ENCODE results near the gene KLK8. TPM values are rescaled to one million over a fixed set of nuclear protein-coding genes. Genes with fewer than 3 reads are reported as not detected.

KLK8 gene
- total and polyA plus RNA-seq, 7 experiments from 2014 or later, result not detected

- no peak for DNase-seq
- no peak overlapping the region for H3K4me3 ChIP-seq (ENCODE audit: low read length)
- Mint-ChIP-seq H3K36me3 (peaks cover 0 to 18% (median 8%) of the 10 kb centered on the region in 5 donors), H3K27me3 (peaks cover 3 to 66% (median 44%) of the 10 kb centered on the region in 5 donors), H3K4me1 (peaks cover 0 to 7% (median 0%) of the 10 kb centered on the region in 7 donors), H3K4me3 (no peak overlapping the region), H3K9me3 (peaks cover 3 to 37% (median 18%) of the 10 kb centered on the region in 11 donors), H3K27ac (peak overlapping the region in 2 of 9 donors; percentile 62 to 67)
- no peak overlapping the region for H3K27ac ChIP-seq (ENCODE audit: low read depth, low read length)
- H3K9me3 ChIP-seq (ENCODE audit: control insufficient read depth in 2 of 3, low read length in 3 of 3), result peaks cover 0 to 5% (median 0%) of the 10 kb centered on the region in 3 experiments
- POLR2A ChIA-PET, result no interaction called here
- ATAC-seq, result no peak
- no peaks in the 10 kb centered on the region for H3K4me1 ChIP-seq (ENCODE audit: control insufficient read depth in 2 of 2, insufficient read depth in 2 of 2, low read length in 2 of 2)
- intact Hi-C loops (cut with micrococcal nuclease), result no loop called here
- no peaks in the 10 kb centered on the region for H3K27me3 ChIP-seq (ENCODE audit: control insufficient read depth in 2 of 2, insufficient read depth in 2 of 2, low read length in 2 of 2)
- no peaks in the 10 kb centered on the region for H3K36me3 ChIP-seq (ENCODE audit: control insufficient read depth in 2 of 3, insufficient read depth in 3 of 3, low read length in 3 of 3)
- CTCF ChIA-PET, result interaction anchor here (0.6 kb wide), 1 partner anchor 160 kb away, joined by 4 read pairs; no protein-coding TSS in a partner anchor
These were observed 41.5 kb downstream of the KLK8 start for GRCh38 chr19:50959731-50960500.

DNA sequence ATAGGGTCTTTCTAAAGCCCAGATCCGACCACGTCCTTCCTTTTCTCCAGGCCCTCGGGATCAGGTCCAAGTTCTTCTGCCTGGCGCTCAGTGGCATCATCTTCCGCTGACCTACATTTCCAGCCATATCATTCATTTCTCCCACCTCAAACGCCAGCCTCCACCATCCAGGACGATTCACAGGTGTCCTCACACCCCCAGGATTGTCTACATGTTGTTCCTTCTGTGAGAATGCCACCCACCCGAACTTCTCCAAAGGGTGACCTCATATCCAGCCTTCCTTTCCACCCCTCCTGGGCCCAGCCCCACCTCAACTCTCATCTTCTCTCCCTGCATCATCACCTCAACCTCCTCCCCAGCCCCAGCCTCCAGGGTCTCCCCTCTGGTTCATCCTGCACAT lies 43.8 kb downstream of the KLK8 start:
- peaks cover 0 to 7% (median 0%) of the 10 kb centered on the region in 7 donors for H3K4me1 Mint-ChIP-seq
- peaks cover 0 to 11% (median 8%) of the 10 kb centered on the region in 5 donors for H3K36me3 Mint-ChIP-seq
- no peak overlapping the region for H3K27ac Mint-ChIP-seq
- H3K27me3 ChIP-seq (ENCODE audit: control insufficient read depth in 2 of 2, insufficient read depth in 2 of 2, low read length in 2 of 2), result no peaks in the 10 kb centered on the region
- ATAC-seq, result no peak
- H3K4me1 ChIP-seq (ENCODE audit: control insufficient read depth in 2 of 2, insufficient read depth in 2 of 2, low read length in 2 of 2), result no peaks in the 10 kb centered on the region
- intact Hi-C loops (cut with micrococcal nuclease), result no loop called here
- H3K9me3 Mint-ChIP-seq, result peaks cover under 1 to 28% (median 13%) of the 10 kb centered on the region in 11 donors
- no peak overlapping the region for H3K4me3 Mint-ChIP-seq
- ChIA-PET CTCF (no interaction called here), POLR2A (no interaction called here)
- H3K27me3 Mint-ChIP-seq, result peaks cover 3 to 61% (median 44%) of the 10 kb centered on the region in 5 donors
- H3K27ac ChIP-seq (ENCODE audit: low read depth, low read length), result no peak overlapping the region
- H3K36me3 ChIP-seq (ENCODE audit: control insufficient read depth in 2 of 3, insufficient read depth in 3 of 3, low read length in 3 of 3), result no peaks in the 10 kb centered on the region
- H3K4me3 ChIP-seq (ENCODE audit: low read length), result no peak overlapping the region
- no peak for DNase-seq
- peaks cover 0 to 4% (median 0%) of the 10 kb centered on the region in 3 experiments for H3K9me3 ChIP-seq (ENCODE audit: control insufficient read depth in 2 of 3, low read length in 3 of 3)

DNA sequence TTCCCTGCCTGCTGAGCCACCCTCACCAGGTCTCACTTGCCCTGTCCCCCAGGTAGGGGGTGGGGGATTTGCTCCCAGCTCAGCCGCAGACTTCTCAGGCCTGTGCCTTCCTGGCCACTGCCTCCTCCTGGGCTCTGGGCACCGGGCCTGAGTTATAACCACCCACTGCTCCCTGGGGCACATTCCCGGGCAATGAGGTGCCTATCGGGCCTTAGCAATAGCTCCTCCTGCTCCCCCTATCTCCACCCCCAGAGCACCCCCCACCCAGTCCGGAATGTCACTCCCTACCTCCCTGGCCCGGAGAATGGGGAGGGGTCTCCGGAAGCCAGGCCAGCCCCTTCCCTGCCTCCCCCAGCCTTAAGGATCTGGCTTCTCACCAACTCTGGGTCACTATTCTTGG lies 48.5 kb downstream of the KLK8 start, which contains the start of gene KLK5:
KLK5 (minus strand) TSS at position 129 of the 400 bp plus-strand sequence. CDS start 381 bp downstream, outside the sequence.
- Mint-ChIP-seq H3K27ac (peak within 1 kb of the TSS in 1 of 9 donors; percentile 67), H3K4me3 (no peak within 1 kb of the TSS)

DNA sequence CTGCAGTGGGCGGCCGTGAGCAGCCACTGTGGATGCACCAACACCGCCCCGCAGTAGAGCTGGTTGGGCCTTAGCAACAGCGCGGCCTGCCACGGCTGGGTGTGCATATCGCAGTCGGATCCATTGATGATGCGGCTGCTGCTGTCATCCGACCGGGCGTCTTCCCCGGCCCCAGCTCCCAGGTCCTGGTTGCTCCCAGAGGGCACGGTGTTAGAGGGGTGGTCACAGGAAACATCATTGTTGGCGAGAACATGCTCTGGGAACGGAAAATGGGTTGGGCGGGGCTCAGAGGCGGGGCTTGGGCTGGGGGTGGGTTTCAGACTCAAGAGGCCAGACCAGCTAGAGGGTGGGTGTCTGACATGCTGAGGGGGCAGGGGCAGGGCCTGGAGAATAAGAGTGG lies 51.5 kb downstream of the KLK8 start:
- peaks cover 0 to 12% (median 5%) of the 10 kb centered on the region in 11 donors for H3K9me3 Mint-ChIP-seq
- peaks cover 0 to 4% (median 0%) of the 10 kb centered on the region in 5 donors for H3K36me3 Mint-ChIP-seq
- no peak overlapping the region for H3K4me3 Mint-ChIP-seq
- ChIA-PET CTCF (no interaction called here), POLR2A (no interaction called here)
- no peaks in the 10 kb centered on the region for H3K4me1 ChIP-seq (ENCODE audit: control insufficient read depth in 2 of 2, insufficient read depth in 2 of 2, low read length in 2 of 2)
- peaks cover 0 to 58% (median 37%) of the 10 kb centered on the region in 5 donors for H3K27me3 Mint-ChIP-seq
- H3K4me1 Mint-ChIP-seq, result peaks cover 0 to 1% (median 0%) of the 10 kb centered on the region in 7 donors
- DNase-seq (no peak), ATAC-seq (no peak)
- H3K27ac ChIP-seq (ENCODE audit: low read depth, low read length), result no peak overlapping the region
- intact Hi-C loops (cut with micrococcal nuclease), result no loop called here
- H3K27ac Mint-ChIP-seq, result no peak overlapping the region
- H3K4me3 ChIP-seq (ENCODE audit: low read length), result no peak overlapping the region
- H3K27me3 ChIP-seq (ENCODE audit: control insufficient read depth in 2 of 2, insufficient read depth in 2 of 2, low read length in 2 of 2), result no peaks in the 10 kb centered on the region
- no peaks in the 10 kb centered on the region for H3K9me3 ChIP-seq (ENCODE audit: control insufficient read depth in 2 of 3, low read length in 3 of 3)
- H3K36me3 ChIP-seq (ENCODE audit: control insufficient read depth in 2 of 3, insufficient read depth in 3 of 3, low read length in 3 of 3), result no peaks in the 10 kb centered on the region

More for the DNA sequence above, 48.5 kb downstream of the KLK8 start, which contains the start of gene KLK5:
- no peaks in the 10 kb centered on the region for H3K4me1 ChIP-seq (ENCODE audit: control insufficient read depth in 2 of 2, insufficient read depth in 2 of 2, low read length in 2 of 2)
- Mint-ChIP-seq H3K36me3 (peaks cover 0 to 4% (median 0%) of the 10 kb centered on the region in 5 donors), H3K9me3 (peaks cover 0 to 9% (median 4%) of the 10 kb centered on the region in 11 donors), H3K27me3 (peaks cover 3 to 62% (median 36%) of the 10 kb centered on the region in 5 donors), H3K4me1 (peaks cover 0 to 1% (median 0%) of the 10 kb centered on the region in 7 donors)
- H3K9me3 ChIP-seq (ENCODE audit: control insufficient read depth in 2 of 3, low read length in 3 of 3), result no peaks in the 10 kb centered on the region
- H3K27ac ChIP-seq (ENCODE audit: low read depth, low read length), result no peak within 1 kb of the TSS
- H3K27me3 ChIP-seq (ENCODE audit: control insufficient read depth in 2 of 2, insufficient read depth in 2 of 2, low read length in 2 of 2), result no peaks in the 10 kb centered on the region
- no peak for ATAC-seq
- ChIA-PET CTCF (no interaction called here), POLR2A (no interaction called here)
- H3K4me3 ChIP-seq (ENCODE audit: low read length), result no peak within 1 kb of the TSS
- no peak for DNase-seq
- intact Hi-C loops (cut with micrococcal nuclease), result no loop called here
- no peaks in the 10 kb centered on the region for H3K36me3 ChIP-seq (ENCODE audit: control insufficient read depth in 2 of 3, insufficient read depth in 3 of 3, low read length in 3 of 3)

GRCh38 chr19:50947123-50947522 lies 54.3 kb downstream of the KLK8 start:
- Histone ChIP-seq H3K27ac (ENCODE audit: low read depth, low read length) (no peak overlapping the region), H3K4me1 (ENCODE audit: control insufficient read depth in 2 of 2, insufficient read depth in 2 of 2, low read length in 2 of 2) (no peaks in the 10 kb centered on the region), H3K27me3 (ENCODE audit: control insufficient read depth in 2 of 2, insufficient read depth in 2 of 2, low read length in 2 of 2) (no peaks in the 10 kb centered on the region), H3K9me3 (ENCODE audit: control insufficient read depth in 2 of 3, low read length in 3 of 3) (no peaks in the 10 kb centered on the region), H3K36me3 (ENCODE audit: control insufficient read depth in 2 of 3, insufficient read depth in 3 of 3, low read length in 3 of 3) (no peaks in the 10 kb centered on the region), H3K4me3 (ENCODE audit: low read length) (no peak overlapping the region)
- peaks cover 0 to 4% (median 3%) of the 10 kb centered on the region in 5 donors for H3K36me3 Mint-ChIP-seq
- peaks cover 0 to under 1% (median 0%) of the 10 kb centered on the region in 7 donors for H3K4me1 Mint-ChIP-seq
- H3K27me3 Mint-ChIP-seq, result peaks cover 2 to 60% (median 49%) of the 10 kb centered on the region in 5 donors
- H3K27ac Mint-ChIP-seq, result no peak overlapping the region
- no peak for DNase-seq
- H3K9me3 Mint-ChIP-seq, result peaks cover 0 to 14% (median 5%) of the 10 kb centered on the region in 11 donors
- no peak overlapping the region for H3K4me3 Mint-ChIP-seq
- ChIA-PET POLR2A (no interaction called here), CTCF (no interaction called here)
- intact Hi-C loops (cut with micrococcal nuclease), result no loop called here
- no peak for ATAC-seq
